ENCODE results near the gene AMIGO1.

Gene AMIGO1

DNA sequence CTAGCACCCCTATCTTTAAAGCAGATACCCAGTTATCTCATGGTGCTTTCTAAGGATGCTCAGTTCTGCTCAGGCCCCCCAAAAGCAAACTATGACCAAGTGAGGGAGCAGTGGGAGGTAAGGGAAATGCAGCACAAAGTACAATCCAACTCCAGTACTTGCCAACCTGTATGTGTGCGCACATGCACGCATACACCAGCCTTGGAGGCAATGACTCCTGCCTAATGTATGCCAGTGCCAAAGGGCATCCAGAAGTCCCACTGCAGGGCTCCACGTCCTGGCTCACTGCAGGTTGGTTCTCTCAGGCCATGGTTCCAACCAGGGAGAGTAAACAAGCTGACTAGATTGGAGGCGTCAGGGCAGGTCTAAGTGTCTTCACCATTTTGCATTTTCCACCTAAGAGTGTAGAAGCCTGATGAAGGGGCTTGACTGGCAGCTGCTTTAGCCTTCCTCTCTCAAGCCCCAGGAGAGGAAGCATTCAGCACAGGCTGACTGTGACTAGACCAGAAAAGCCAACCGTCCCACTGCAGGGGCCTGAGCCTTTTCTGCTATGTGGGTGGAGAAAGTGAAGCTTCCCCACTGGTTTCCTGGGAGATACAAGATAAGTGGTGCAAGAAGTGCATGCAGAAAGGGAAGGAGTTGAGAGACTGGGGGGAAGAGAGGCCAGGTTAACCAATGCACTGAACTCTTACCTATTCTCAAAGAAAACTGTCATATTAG, 7.7 kb downstream of the AMIGO1 start:
- DNase-seq, result no peak

DNA sequence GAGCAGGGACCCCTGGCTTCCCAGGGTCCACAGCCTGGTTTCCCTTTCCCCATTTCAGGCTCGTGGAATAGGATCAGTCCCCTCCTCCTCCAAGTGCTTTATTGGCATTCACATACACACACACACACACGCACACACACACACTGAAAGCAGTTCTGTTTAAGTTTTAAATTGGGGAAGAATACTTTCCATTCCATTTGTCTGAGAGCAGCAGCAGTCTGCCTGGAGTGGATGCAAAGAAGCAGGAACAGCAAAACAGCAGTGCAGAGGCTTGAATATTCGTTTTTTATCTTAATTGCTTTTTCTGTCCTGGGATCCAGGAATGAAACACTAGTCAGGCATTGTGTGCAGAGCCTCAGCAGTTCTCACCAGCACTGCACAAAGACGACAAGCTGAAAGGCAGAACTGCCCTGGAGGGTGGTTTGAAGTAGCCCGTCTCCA, 8.6 kb downstream of the AMIGO1 start:
- DNase-seq, result no peak

- DNase-seq, result no peak
These were observed 9.6 kb downstream of the AMIGO1 start for GRCh38 chr1:109499661-109500536.

GRCh38 chr1:109499081-109499480, 10.4 kb downstream of the AMIGO1 start:
- DNase-seq, result no peak

- DNase-seq, result no peak
These were observed 11.2 kb downstream of the AMIGO1 start for GRCh38 chr1:109498161-109498801.

DNA sequence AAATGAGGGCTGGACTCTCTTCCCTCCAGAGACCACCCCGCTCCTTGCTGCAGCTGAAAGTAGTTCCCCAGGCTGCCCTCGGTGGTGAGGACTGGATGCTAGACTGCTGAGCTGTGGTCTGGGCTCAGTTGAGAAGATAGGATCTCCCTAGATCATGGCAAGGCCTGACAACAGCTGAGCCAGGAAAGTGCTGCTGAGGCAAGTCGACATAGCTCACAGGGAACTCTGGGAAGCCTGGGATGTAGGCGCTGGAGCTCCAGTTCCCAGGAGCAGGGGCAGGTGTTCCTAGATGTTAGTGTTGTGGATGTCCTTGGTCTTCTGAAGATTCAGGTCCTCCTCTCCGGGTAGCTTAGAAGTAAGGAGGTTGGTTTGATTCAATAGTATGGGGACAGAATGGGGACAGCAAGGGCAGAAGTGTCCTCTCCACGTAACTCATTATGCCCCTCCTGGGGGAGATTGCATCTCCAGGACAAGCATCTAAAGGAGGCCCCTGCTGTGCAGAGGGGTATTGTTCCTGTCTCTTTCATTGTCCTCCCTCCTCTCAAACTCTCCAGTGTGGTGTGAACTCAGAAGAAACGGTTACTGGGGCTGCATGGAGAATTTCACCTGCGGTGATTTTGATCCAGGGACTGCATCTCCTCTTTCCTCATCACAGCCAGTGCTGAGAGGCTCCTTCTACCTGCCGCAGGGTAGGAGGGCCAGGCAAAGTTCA, 11.9 kb downstream of the AMIGO1 start:
- DNase-seq, result no peak

DNA sequence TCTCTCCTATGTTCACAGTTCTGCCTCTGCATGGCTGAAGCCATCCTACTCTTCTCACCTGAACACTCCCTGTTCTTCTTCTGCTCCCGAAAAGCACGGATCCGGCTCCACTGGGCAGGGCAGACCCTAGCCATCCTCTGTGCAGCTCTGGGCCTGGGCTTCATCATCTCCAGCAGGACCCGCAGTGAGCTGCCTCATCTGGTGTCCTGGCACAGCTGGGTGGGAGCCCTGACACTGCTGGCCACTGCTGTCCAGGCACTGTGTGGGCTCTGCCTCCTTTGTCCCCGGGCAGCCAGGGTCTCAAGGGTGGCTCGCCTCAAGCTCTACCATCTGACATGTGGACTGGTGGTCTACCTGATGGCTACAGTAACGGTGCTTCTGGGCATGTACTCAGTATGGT, 13.8 kb downstream of the AMIGO1 start:
- no peak for DNase-seq

DNA sequence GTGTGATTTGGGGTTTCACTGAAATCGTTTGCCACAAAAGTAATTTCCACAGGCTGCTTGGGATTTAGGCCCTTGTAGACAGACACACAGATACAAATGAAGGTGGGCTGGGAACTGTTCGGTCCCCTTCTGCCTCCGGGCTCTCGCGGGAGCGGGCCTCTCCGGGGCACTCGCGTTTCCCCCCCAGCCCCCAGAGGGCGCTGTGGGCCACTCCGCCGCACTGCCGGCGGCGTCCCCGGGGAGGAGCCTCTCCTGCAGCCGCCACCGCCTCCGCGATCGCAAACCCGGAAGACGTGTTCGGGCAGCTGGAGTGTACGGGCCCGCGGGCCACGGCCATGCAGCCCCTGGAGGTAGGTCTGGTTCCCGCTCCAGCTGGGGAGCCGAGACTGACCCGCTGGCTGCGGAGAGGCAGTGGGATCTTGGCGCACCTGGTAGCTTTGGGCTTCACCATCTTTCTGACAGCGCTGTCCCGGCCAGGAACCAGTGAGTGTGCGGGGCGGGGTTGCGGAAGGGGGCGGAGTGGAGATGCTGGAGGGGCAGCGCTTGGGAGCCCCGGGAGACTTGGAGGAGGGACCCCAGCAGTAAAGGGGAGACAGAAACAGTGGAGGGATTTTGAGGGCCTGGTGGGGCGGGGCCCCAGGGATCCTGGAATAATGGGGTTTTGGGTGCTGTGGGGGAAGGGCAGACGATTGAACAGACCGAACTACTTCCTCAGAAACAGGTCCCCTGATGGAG, 15.6 kb downstream of the AMIGO1 start, which contains the start of gene CYB561D1:
Gene CYB561D1, plus strand, starts transcription at position 290 of the 735 bp plus-strand sequence. Its CDS starts 46 bp downstream, at position 336.
- DNase-seq, result peak; percentile 79

DNA sequence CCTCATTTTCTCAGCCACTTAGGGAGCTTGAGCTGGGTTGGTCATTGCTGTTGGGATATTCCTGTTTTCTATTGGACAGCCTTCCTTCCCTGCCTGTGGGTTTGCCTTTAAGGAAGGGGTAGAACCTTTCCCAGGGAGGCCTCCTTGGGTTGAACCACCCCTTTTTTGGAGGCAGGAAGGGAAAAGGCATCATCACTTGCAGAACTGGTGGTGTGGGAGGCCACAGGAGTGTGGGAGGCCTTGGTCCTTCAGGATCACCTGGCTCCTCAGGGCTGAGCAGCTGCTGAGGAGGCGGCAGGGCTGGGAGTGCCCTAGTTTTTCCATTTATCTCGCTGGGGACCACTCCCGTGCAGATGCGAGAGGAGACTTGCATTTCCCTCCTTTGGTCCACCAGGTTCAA, 16.3 kb downstream of the AMIGO1 start:
- no peak for DNase-seq

DNA sequence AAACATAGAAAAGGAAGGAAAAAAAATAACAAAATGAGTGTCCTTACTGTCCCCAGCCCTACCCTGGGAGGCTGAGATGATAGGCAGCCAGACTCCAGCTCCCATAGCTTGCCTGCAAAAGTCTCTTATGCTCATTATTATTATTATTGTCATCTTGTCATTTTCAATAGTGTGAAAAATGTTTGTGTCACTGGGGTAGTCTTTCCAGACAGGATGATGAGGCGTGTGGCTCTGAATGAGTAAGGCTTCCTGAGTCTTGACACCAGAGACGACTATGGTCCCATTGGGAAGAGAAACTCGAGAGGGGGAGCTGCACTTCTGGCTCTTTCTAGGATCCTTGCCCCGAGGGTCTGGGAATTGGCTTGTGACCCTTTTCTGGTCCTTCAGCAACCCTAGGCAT, 16.7 kb downstream of the AMIGO1 start:
- DNase-seq, result no peak

- DNase-seq, result no peak
These were observed 18.2 kb downstream of the AMIGO1 start for GRCh38 chr1:109491372-109491771.

GRCh38 chr1:109490934-109491302, 18.6 kb downstream of the AMIGO1 start:
- no peak for DNase-seq

DNA sequence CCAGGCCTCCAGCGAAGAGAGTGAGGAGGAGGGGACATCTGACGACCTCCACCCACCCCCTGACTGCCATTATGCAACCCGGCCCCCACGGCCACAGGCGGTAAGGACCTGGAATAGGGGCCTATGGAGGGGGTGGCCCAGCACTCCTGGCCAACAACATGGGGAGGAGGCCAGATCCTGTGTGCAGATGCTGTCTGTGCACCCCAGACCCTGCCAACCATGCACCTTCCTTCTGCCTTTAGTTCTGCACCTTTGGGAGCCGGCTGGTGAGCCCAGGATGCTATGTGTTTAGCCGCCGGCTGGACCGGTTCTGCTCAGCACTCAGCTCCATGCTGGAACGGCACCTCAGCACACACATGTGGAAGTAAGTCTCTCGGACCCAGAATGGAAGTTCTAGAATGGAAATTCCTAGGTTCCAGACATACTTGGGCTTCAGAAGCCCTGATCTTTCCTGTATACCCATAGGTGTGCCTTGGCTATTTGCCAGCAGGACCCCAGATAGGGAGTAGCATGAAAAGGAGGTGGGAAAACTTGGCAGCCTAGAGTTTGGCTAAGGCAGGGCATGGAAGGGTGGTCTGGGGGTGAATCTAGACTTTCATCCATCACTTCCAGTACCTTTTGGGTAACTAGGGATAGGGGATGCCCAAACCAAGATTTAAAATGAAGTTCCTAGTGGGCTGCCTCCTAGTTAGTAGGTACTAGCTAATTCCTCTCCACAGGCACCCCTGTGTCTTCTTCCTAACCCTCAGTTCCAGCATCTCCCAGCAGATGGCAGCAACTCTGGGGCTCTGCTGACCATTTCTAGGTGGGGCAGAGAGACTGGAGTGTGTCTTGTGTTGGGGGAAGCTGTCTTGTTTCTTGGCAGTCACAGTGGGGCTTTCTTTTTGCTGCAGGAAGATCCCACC, 19.2 kb downstream of the AMIGO1 start:
- no peak for DNase-seq

DNA sequence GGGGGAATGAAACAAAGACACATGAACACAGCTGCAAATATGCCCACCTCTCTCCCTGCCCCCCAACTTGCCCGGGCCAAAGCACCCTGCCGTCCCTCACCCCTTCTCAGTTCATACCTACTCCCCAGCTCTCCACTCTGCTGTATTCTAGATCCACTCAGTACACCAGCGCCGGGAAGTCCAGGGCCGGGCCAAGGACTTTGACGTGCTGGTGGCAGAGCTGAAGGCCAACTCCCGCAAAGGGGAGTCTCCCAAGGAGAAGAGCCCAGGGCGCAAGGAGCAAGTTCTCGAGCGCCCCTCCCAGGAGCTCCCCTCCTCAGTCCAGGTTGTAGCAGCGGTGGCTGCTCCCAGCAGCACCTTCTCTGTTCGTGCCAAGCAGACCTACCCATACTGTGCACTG, 20.8 kb downstream of the AMIGO1 start:
- DNase-seq, result no peak

GRCh38 chr1:109488201-109488600, 21.3 kb downstream of the AMIGO1 start:
- no peak for DNase-seq

DNA sequence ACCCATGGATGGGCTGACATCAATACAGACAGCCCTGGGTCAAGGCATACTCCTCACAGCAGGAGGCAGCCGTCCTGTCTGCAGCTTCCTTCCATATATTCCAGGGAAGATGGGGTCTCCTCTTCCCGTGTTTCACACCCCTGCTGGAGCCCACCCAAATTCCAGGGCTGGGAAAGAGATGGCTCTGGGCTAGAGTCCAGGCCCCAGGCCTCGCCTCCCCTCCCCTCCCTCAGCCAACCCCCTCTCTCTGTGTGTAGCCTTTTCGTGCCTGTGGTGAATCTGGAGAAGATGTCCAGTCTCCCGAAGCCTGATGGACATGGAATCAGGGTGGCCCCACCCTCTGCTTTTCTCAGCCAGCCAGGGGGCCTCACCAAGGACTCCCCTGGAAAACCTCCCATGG, 22.3 kb downstream of the AMIGO1 start:
- no peak for DNase-seq

DNA sequence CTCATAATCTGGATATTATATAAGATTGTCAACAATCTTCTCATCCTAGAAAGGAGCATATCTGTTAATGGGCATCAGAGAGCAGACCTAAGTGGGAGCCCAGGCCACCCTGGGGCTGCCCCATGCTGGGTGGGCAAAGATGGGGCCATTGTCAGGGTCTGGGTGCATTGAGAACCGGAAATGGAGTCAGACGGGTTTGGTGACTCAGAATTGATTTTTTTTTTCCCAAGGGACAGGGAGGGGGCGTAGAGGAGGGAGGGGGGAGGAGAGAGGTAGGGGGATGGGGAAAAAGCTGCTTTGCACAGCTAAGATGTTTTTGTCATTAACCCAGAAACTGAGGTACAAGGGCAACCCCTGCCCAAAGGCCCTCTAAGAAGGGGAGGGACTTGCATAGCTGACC, 24.5 kb downstream of the AMIGO1 start:
- no peak for DNase-seq

- DNase-seq, result no peak
These were observed 25.0 kb downstream of the AMIGO1 start for GRCh38 chr1:109484519-109484975.

DNA sequence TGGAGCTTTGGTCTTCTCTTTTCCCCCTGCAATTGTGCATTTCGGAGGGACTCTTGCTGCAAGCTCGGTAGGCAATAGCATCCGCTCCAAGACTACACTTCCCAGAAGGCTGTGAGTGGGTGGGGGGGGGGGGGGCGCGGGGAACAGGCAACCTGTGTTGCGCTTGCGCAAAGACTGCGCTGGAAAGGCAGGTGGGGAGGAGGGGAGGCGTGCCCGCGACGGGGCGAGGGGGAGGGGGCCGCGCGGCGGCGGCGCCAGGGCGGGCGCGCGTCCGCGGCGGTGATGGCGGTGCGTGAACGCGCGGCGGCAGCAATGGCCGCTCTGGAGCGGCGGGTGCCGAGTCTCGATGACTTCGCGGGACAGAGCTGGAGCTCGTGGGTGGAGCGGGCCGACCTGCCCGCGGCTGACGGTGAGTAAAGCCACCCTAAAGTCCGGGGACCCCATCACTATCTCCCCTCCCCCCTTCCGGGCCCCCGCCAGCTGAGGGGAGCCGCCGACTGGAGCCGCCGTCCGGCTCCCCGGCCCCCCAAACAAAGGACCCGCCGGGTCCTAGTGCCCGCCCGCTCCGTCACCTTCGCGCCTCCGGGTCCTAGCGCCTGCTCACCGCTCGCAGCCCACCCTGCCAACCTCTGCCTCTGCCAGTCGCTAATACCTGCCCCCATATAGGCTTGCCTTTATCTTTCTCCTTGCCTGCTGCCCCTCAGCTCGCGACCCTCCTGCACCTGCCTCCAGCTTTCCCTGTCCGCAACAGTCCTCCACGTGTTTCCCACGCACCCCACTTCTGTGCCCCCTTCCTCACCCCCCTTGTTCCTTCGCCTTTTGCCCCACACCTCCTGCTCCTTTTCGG, 25.6 kb downstream of the AMIGO1 start, which contains the start of gene ATXN7L2:
Gene ATXN7L2, plus strand, starts transcription at position 234 of the 847 bp plus-strand sequence. Its CDS starts 49 bp downstream, at position 283.
- DNase-seq, result peak; percentile 85

Measured in activated gamma-delta T cell (primary cell).